Adrenal gland (tissue), 5 donors: ENCODE measurements around the gene CTDSPL.

Experiments
- CTCF ChIP-seq, 6 experiments: fragments of 450-650 bp in 4 of 6; fragments of 200-600 bp in 2 of 6; sonication (generic) in 1 of 6; IDR thresholded peaks; 1 replicate in 5 of 6; 2 replicates in 1 of 6; pipeline versions ENCODE4 v1.5.1 to v1.8.0; 2016 to 2021; ENCODE audit warnings: antibody characterized with exemption in 6 of 6, mild to moderate bottlenecking in 2 of 6, moderate library complexity in 1 of 6
- POLR2A ChIP-seq, 2 donors: fragments of 450-650 bp; IDR thresholded peaks; one replicate each; pipeline ENCODE4 v1.6.1; 2017; ENCODE audit warnings: antibody characterized with exemption in 2 of 2, mild to moderate bottlenecking in 2 of 2, moderate library complexity in 1 of 2
- donor health status: DM: no; HTN: no; CAD: no.

- TF ChIP-seq CTCF (IDR thresholded peaks at IDR 0.05) (no peak), POLR2A (IDR thresholded peaks at IDR 0.05) (no peak)
These were observed 141.3 kb downstream of the CTDSPL start for GRCh38 chr3:38002940-38003339.
